PC-3 (cell line): ENCODE data around the gene CIZ1. TPM values are rescaled to one million over a fixed set of nuclear protein-coding genes. Genes with fewer than 3 reads are reported as not detected.

Experiments
- ATAC-seq: fragments of 200-7000 bp; cut with Tn5 transposase; 2 replicates; pipeline ENCODE4 v1.9.1; 2020; ENCODE audit warnings: mild to moderate bottlenecking, moderate library complexity
- BruUV-seq: library from RNA; stranded (reverse); fragments of 400-500 nt; replicated peaks from 2 replicates; lab custom pipeline; 2021; lab: Mats Ljungman, UMichigan
- CTCF ChIA-PET: fragments of 300-600 bp; sonication (Branson Sonifier 250); formaldehyde crosslinking; loops from one replicate; lab custom pipeline; 2022; ENCODE audit warnings: antibody characterized with exemption; lab: Charles Lee
- POLR2A ChIA-PET: fragments of 300-600 bp; sonication (Branson Sonifier 250); formaldehyde crosslinking; loops from one replicate; lab custom pipeline; 2022; ENCODE audit warnings: antibody characterized with exemption; ENCODE audit not compliant: unreplicated experiment; lab: Charles Lee
- DNase-seq: peaks from one replicate; pipeline ENCODE4 v3.0.0-alpha.2; 2015
- H2AFZ ChIP-seq: fragments of 300-600 bp; sonication (generic); 2 replicates; pipeline ENCODE4 v1.6.0; 2016; ENCODE audit warnings: antibody characterized with exemption, low read length
- H3F3A ChIP-seq: fragments of 300-600 bp; sonication (generic); one replicate; pipeline ENCODE4 v1.6.0; 2017; ENCODE audit warnings: antibody characterized with exemption, low read length, control low read depth, mild to moderate bottlenecking; ENCODE audit not compliant: unreplicated experiment
- H3K27ac ChIP-seq: fragments of 300-600 bp; sonication (generic); 2 replicates; pipeline ENCODE4 v1.5.1; 2016; ENCODE audit warnings: mild to moderate bottlenecking, low read length
- H3K27me3 ChIP-seq: fragments of 300-600 bp; sonication (generic); 2 replicates; pipeline ENCODE4 v1.6.1; 2016; ENCODE audit warnings: low read length, mixed read lengths
- H3K36me3 ChIP-seq: fragments of 300-600 bp; sonication (generic); 2 replicates; pipeline ENCODE4 v1.6.1; 2016; ENCODE audit warnings: low read depth, mixed run types, low read length, mixed read lengths
- H3K4me1 ChIP-seq: fragments of 300-600 bp; sonication (generic); 2 replicates; pipeline ENCODE4 v1.5.1; 2016; ENCODE audit warnings: low read length; ENCODE audit not compliant: insufficient read depth
- H3K4me2 ChIP-seq: fragments of 300-600 bp; sonication (generic); 2 replicates; pipeline ENCODE4 v1.6.0; 2016; ENCODE audit warnings: low read length
- H3K4me3 ChIP-seq: fragments of 300-600 bp; sonication (generic); 2 replicates; pipeline ENCODE4 v1.5.1; 2016; ENCODE audit warnings: mild to moderate bottlenecking, low read length, mixed read lengths
- H3K79me2 ChIP-seq: fragments of 300-600 bp; sonication (generic); 2 replicates; pipeline ENCODE4 v1.6.1; 2017; ENCODE audit warnings: low read length, mixed read lengths
- H3K9ac ChIP-seq: fragments of 300-600 bp; sonication (generic); 2 replicates; pipeline ENCODE4 v1.6.0; 2016; ENCODE audit warnings: mild to moderate bottlenecking, low read length
- H3K9me2 ChIP-seq: fragments of 300-600 bp; sonication (generic); replicated peaks from 2 replicates; pipeline ENCODE4 v1.6.1; 2016; ENCODE audit warnings: mixed run types, low read length, mixed read lengths
- H3K9me3 ChIP-seq: fragments of 300-600 bp; sonication (generic); 2 replicates; pipeline ENCODE4 v1.6.1; 2016; ENCODE audit warnings: low read length, mixed read lengths
- H4K20me1 ChIP-seq: fragments of 300-600 bp; sonication (generic); 2 replicates; pipeline ENCODE4 v1.6.1; 2016; ENCODE audit warnings: low read length, mixed read lengths
- EZH2 ChIP-seq: fragments of 300-600 bp; sonication (generic); IDR thresholded peaks from one replicate; pipeline ENCODE4 v1.6.1; 2017; ENCODE audit warnings: antibody characterized with exemption, mild to moderate bottlenecking, low read length; ENCODE audit not compliant: unreplicated experiment
- EZH2phosphoT487 ChIP-seq: fragments of 300-600 bp; sonication (generic); IDR thresholded peaks from 2 replicates; pipeline ENCODE4 v1.6.1; 2018; ENCODE audit warnings: mild to moderate bottlenecking, antibody characterized with exemption, low read length, borderline replicate concordance
- intact Hi-C: fragments of 100-400 bp; cut with micrococcal nuclease; formaldehyde crosslinking; loops from 2 replicates; pipeline ENCODE4 v1.9.0; 2023
- total RNA-seq: library from RNA; depleted of rRNA; stranded (reverse); fragments of >200 nt; gene quantifications from 2 replicates; pipeline ENCODE4 v1.2.3, GENCODE V29; 2014; rRNA removed
- TF ChIP-seq, protein P1 (sequence below): fragments of 300-600 bp; sonication (generic); conservative IDR thresholded peaks from 2 replicates; pipeline ENCODE4 v1.5.1; 2017; ENCODE audit warnings: antibody characterized with exemption, low read depth, mild to moderate bottlenecking, low read length

The CIZ1 gene
- total RNA-seq, 1 experiment from 2014 or later: 46.1 TPM

DNA sequence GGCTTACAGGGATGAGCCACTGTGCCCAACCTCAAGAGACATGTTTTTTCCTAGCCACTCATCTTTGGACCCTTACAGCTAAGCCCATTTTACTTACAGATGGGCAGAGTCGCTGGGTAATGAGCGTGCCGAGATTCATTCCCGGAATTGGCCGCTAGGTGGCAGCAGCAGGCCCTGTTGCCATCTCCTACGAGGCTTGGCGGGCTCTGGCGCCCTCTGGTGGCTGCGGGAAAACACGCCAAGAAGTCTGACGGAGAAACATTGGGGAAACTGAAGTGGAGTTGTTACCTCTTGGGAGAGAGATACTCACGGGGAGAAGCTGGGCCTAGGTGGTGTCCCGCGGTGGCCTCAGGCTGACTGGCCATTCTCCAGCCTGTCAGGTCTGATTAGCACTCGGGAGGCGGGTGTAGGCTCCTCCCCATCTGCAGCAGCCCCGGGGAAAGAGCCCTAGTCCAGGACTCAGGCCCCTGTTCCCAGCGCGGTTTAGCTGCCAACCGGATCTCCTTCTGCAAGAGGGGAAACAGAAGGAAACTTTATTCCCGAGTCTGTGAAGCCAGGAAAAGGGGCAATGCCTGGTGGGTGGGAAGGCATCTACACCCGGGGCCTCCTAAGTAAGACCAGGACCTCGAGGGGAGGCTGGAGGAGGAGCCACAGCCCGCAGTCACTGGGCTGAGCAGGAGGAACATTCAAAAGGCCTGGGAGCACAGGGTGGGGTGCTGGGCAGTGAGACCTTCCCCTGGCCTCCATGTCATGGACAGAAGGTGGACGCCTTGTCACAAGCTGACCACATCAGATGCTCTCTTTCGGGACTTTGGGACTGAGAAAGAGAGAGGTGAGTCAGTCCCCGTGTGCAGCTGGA lies 73.5 kb downstream of the CIZ1 start:
- no peaks in the 10 kb centered on the region for H4K20me1 ChIP-seq
- no peaks in the 10 kb centered on the region for H3K79me2 ChIP-seq
- ATAC-seq: peak; percentile 73
- DNase-seq: peak; percentile 89
- intact Hi-C loops: no loop called here
- peak overlapping the region; percentile 64 for H3K4me2 ChIP-seq
- peaks cover 3% of the 10 kb centered on the region; the same call in 1 of the 2 replicates for H3K36me3 ChIP-seq
- H2AFZ ChIP-seq: no peak overlapping the region
- H3K9me2 ChIP-seq: no peaks in the 10 kb centered on the region
- no peak overlapping the region for H3K9ac ChIP-seq
- H3K4me1 ChIP-seq: peaks cover 6% of the 10 kb centered on the region
- no peaks in the 10 kb centered on the region for H3F3A ChIP-seq
- no peaks in the 10 kb centered on the region for H3K27me3 ChIP-seq
- no peak for TF ChIP-seq EZH2
- TF ChIP-seq EZH2phosphoT487: no peak
- TF ChIP-seq, protein P1, sequence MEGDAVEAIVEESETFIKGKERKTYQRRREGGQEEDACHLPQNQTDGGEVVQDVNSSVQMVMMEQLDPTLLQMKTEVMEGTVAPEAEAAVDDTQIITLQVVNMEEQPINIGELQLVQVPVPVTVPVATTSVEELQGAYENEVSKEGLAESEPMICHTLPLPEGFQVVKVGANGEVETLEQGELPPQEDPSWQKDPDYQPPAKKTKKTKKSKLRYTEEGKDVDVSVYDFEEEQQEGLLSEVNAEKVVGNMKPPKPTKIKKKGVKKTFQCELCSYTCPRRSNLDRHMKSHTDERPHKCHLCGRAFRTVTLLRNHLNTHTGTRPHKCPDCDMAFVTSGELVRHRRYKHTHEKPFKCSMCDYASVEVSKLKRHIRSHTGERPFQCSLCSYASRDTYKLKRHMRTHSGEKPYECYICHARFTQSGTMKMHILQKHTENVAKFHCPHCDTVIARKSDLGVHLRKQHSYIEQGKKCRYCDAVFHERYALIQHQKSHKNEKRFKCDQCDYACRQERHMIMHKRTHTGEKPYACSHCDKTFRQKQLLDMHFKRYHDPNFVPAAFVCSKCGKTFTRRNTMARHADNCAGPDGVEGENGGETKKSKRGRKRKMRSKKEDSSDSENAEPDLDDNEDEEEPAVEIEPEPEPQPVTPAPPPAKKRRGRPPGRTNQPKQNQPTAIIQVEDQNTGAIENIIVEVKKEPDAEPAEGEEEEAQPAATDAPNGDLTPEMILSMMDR: peak; percentile 99
- no peaks in the 10 kb centered on the region for H3K9me3 ChIP-seq
- no TSS peak for BruUV-seq
- H3K27ac ChIP-seq: peak overlapping the region; percentile 35; the same call in 1 of the 2 replicates
- ChIA-PET CTCF (interaction anchor here (0.8 to 1.7 kb wide), 6 partner anchors 19 to 316 kb away, joined by 3 to 7 read pairs (median 4); partner anchors contain the start of gene EEIG1), POLR2A (no interaction called here)
- no peak overlapping the region for H3K4me3 ChIP-seq

DNA sequence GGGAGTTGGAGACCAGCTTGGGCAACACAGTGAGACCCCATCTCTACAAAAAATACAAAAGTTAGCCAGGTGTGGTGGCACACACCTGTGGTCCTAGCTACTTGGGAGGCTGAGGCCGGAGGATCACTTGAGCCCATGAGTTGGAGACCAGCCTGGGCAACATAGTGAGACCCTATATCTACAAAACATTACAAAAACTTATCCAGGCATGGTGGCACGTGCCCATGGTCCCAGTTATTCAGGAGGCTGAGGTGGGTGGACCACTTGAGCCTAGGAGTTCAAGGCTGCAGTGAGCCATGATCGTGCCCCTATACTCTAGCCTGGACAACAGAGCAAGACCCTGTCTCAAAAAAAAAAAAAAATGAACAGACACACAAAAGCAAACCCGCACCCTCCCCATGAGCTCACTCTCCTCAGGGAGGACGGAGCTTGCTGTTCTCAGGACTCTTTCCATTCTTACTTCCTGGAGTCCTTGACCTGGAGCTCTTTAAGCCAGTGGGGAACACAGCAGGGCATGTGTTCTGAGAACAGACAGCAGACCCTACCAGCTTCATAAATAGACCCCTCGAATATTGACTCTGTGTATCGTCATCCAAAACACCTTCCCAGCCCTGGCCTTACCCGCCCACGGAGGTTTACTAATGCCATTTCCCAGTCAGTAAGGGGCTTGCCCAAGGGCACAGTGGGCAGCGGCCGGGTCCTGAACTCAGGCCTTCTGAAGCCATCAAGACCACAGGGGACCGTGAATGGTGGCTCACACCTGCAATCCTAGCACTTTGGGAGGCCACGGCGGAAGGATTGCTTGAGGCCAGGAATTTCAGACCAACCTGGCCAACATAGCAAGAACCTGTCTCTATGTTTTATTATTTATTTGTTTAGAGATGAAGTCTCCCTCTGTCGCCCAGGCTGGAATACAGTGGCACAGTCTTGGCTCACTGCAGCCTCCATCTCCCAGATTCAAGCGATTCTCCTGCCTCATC lies 75.0 kb downstream of the CIZ1 start:
- H3K4me1 ChIP-seq: peaks cover 6% of the 10 kb centered on the region
- POLR2A ChIA-PET: interaction anchor here (0.6 kb wide), 1 partner anchor 161 kb away, joined by 3 read pairs; no protein-coding TSS in a partner anchor
- intact Hi-C loops: no loop called here
- no peaks in the 10 kb centered on the region for H3K9me3 ChIP-seq
- no peaks in the 10 kb centered on the region for H3F3A ChIP-seq
- no peak overlapping the region for H3K4me3 ChIP-seq
- no peaks in the 10 kb centered on the region for H3K27me3 ChIP-seq
- H2AFZ ChIP-seq: no peak overlapping the region
- H3K79me2 ChIP-seq: no peaks in the 10 kb centered on the region
- no peak overlapping the region for H3K4me2 ChIP-seq
- peaks cover 3% of the 10 kb centered on the region; the same call in 1 of the 2 replicates for H3K36me3 ChIP-seq
- no peak for DNase-seq
- H4K20me1 ChIP-seq: no peaks in the 10 kb centered on the region
- no peak for ATAC-seq
- no peak for TF ChIP-seq EZH2phosphoT487
- no peak overlapping the region for H3K9ac ChIP-seq
- H3K9me2 ChIP-seq: no peaks in the 10 kb centered on the region
- H3K27ac ChIP-seq: no peak overlapping the region
- BruUV-seq: no TSS peak
- CTCF ChIA-PET: interaction anchor here (0.6 kb wide), 1 partner anchor 36 kb away, joined by 3 read pairs; no protein-coding TSS in a partner anchor

Other genes with a start within 250 kb of the CIZ1 start
- 10.8 and 26.1 TPM in 2 replicates for gene EEIG1, start 210.6 kb downstream of the CIZ1 start, total RNA-seq
- gene NAIF1, start 124.3 kb downstream of the CIZ1 start, total RNA-seq: 8.4 and 11.1 TPM in 2 replicates
- 25.2 and 37.0 TPM in 2 replicates for gene SLC25A25, start 123.3 kb downstream of the CIZ1 start, total RNA-seq
- 250 and 258 TPM in 2 replicates for gene PTGES2, start 63.8 kb downstream of the CIZ1 start, total RNA-seq
- 153 and 154 TPM in 2 replicates for gene LCN2, start 42.1 kb downstream of the CIZ1 start, total RNA-seq
- 158 and 171 TPM in 2 replicates for gene BBLN, start 31.3 kb downstream of the CIZ1 start, total RNA-seq
- 24.1 and 36.4 TPM in 2 replicates for gene DNM1, start 11.8 kb upstream of the CIZ1 start, total RNA-seq
- gene GOLGA2, start 84.4 kb upstream of the CIZ1 start, total RNA-seq: 60.5 and 86.1 TPM in 2 replicates
- gene SWI5, start 84.7 kb upstream of the CIZ1 start, total RNA-seq: 63.1 and 66.8 TPM in 2 replicates
- gene TRUB2, start 130.9 kb upstream of the CIZ1 start, total RNA-seq: 24.9 and 32.2 TPM in 2 replicates
- 28.1 and 31.3 TPM in 2 replicates for gene COQ4, start 131.3 kb upstream of the CIZ1 start, total RNA-seq
- 39.1 and 41.1 TPM in 2 replicates for gene SLC27A4, start 149.0 kb upstream of the CIZ1 start, total RNA-seq
- 29.1 and 35.7 TPM in 2 replicates for gene URM1, start 179.8 kb upstream of the CIZ1 start, total RNA-seq
- gene CERCAM, start 229.3 kb upstream of the CIZ1 start, total RNA-seq: 19.1 and 23.1 TPM in 2 replicates